ENCODE measurements around the gene GPR63.
"Not testable (repeated sequence)": the region's sequence is repeated elsewhere in the genome, so short reads cannot be mapped to it uniquely, and the experiment has no call there.

GPR63 gene, protein sequence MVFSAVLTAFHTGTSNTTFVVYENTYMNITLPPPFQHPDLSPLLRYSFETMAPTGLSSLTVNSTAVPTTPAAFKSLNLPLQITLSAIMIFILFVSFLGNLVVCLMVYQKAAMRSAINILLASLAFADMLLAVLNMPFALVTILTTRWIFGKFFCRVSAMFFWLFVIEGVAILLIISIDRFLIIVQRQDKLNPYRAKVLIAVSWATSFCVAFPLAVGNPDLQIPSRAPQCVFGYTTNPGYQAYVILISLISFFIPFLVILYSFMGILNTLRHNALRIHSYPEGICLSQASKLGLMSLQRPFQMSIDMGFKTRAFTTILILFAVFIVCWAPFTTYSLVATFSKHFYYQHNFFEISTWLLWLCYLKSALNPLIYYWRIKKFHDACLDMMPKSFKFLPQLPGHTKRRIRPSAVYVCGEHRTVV

DNA sequence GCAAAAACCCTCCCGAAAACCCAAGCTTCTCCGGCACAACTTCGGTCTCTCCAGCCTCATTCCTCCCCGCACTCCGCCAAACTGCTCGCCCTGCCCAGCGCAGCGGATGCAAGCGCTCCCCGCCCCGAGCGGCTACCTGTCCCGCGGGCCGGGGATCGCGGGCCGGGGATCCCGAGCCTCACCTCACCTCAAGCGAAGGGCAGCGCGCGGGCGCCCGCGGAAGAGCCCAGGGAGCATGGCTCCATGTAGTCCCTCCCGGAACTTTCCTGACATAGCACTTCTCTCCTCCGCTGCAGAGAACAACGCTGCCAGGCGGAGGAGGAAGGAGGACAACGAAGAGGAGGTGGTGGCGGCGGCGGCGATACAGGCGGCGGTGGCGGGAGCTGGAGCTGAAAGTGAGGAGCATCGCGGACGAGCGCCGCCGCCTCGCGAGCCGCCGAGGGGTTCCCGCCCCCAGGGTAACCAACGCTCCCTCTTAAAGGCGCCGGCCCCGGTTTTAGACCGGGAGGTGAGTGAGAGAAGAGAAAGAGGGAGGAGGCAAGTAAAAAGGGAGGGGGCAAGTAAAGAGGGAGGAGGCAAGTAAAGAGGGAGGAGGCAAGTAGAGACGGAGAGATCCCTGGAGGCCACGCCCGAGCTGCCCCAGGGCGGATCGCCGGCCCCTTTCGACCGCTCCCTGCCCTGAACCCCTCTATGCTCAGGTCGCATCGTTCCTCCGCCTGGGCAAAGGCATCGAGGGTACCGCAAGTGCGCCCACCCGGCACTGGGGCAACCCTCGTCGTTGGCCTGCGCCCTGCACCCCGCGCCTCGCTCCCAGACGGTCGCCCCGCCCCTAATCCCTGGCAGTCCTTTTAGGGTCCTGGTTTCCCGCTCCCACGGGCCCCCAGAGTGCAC is at the start of gene GPR63:
Gene GPR63, minus strand, starts transcription at position 397 of the 891 bp plus-strand sequence. CDS start 37,746 bp downstream, outside the sequence.
- H3K4me3 ChIP-seq (ENCODE audit: low read depth, low read length) = peak within 1 kb of the TSS; percentile 88
- H3K27ac ChIP-seq (ENCODE audit: low read depth, low read length) = peak within 1 kb of the TSS; percentile 61; the same call in 1 of the 2 replicates
- peaks cover 17% of the 10 kb centered on the region for H3K27me3 ChIP-seq (ENCODE audit: control insufficient read depth, insufficient read depth, low read length)

GRCh38 chr6:96886519-96886918 is 49.2 kb upstream of the GPR63 start:
- H3K9me3 ChIP-seq (ENCODE audit: control insufficient read depth, insufficient read depth, low read depth, low read length) = no peaks in the 10 kb centered on the region
- H3K27me3 ChIP-seq (ENCODE audit: control insufficient read depth, insufficient read depth, low read length) = no peaks in the 10 kb centered on the region
- H3K27ac ChIP-seq (ENCODE audit: low read depth, low read length) = no peak overlapping the region
- H3K4me3 ChIP-seq (ENCODE audit: low read depth, low read length) = no peak overlapping the region
- H3K36me3 ChIP-seq (ENCODE audit: control insufficient read depth, insufficient read depth, low read length) = peaks cover 12% of the 10 kb centered on the region
- H3K9ac ChIP-seq (ENCODE audit: low read length) = no peak overlapping the region
- 0 out of 2 replicates have a peak, but pooled peaks cover 4% of the 10 kb centered on the region for H3K4me1 ChIP-seq (ENCODE audit: control insufficient read depth, insufficient read depth, low read length)

More for the DNA sequence above, at the start of gene GPR63:
- peaks cover 15% of the 10 kb centered on the region for H3K4me1 ChIP-seq (ENCODE audit: control insufficient read depth, insufficient read depth, low read length)
- peak within 1 kb of the TSS; percentile 76 for H3K9ac ChIP-seq (ENCODE audit: low read length)
- no peaks in the 10 kb centered on the region for H3K9me3 ChIP-seq (ENCODE audit: control insufficient read depth, insufficient read depth, low read depth, low read length)
- H3K36me3 ChIP-seq (ENCODE audit: control insufficient read depth, insufficient read depth, low read length) = no peaks in the 10 kb centered on the region

DNA sequence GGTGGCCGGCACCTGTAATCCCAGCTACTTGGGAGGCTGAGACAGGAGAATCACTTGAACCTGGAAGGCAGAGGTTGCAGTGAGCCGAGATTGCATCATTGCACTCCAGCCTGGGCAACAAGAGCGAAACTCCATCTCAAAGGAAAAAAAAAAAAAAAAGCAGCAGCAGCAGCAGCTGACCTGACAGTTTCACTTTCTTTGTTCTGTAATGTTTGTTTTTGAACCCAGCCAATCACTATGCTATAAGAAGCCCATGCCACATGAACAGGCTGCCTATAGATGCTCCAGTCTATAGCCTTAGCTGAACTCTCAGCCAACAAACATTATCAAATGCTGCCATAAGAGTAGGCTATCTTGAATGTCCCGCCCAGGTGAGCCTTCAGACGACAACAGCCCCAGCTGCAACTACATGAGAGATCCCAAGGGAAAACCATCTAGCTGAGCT is 47.9 kb upstream of the GPR63 start:
- not testable (repeated sequence) for H3K9me3 ChIP-seq (ENCODE audit: control insufficient read depth, insufficient read depth, low read depth, low read length); H3K4me3 ChIP-seq (ENCODE audit: low read depth, low read length); H3K4me1 ChIP-seq (ENCODE audit: control insufficient read depth, insufficient read depth, low read length); H3K36me3 ChIP-seq (ENCODE audit: control insufficient read depth, insufficient read depth, low read length); H3K27ac ChIP-seq (ENCODE audit: low read depth, low read length); H3K9ac ChIP-seq (ENCODE audit: low read length); H3K27me3 ChIP-seq (ENCODE audit: control insufficient read depth, insufficient read depth, low read length)

- H3K9ac ChIP-seq (ENCODE audit: low read length) = no peak overlapping the region
- H3K4me1 ChIP-seq (ENCODE audit: control insufficient read depth, insufficient read depth, low read length) = no peaks in the 10 kb centered on the region
- no peak overlapping the region for H3K4me3 ChIP-seq (ENCODE audit: low read depth, low read length)
- no peaks in the 10 kb centered on the region for H3K36me3 ChIP-seq (ENCODE audit: control insufficient read depth, insufficient read depth, low read length)
- no peaks in the 10 kb centered on the region for H3K9me3 ChIP-seq (ENCODE audit: control insufficient read depth, insufficient read depth, low read depth, low read length)
- H3K27me3 ChIP-seq (ENCODE audit: control insufficient read depth, insufficient read depth, low read length) = no peaks in the 10 kb centered on the region
- H3K27ac ChIP-seq (ENCODE audit: low read depth, low read length) = no peak overlapping the region
These were observed 40.9 kb upstream of the GPR63 start for GRCh38 chr6:96878143-96878542.

- H3K27ac ChIP-seq (ENCODE audit: low read depth, low read length) = no peak overlapping the region
- no peaks in the 10 kb centered on the region for H3K27me3 ChIP-seq (ENCODE audit: control insufficient read depth, insufficient read depth, low read length)
- no peaks in the 10 kb centered on the region for H3K9me3 ChIP-seq (ENCODE audit: control insufficient read depth, insufficient read depth, low read depth, low read length)
- H3K4me3 ChIP-seq (ENCODE audit: low read depth, low read length) = no peak overlapping the region
- H3K4me1 ChIP-seq (ENCODE audit: control insufficient read depth, insufficient read depth, low read length) = no peaks in the 10 kb centered on the region
- H3K9ac ChIP-seq (ENCODE audit: low read length) = no peak overlapping the region
- H3K36me3 ChIP-seq (ENCODE audit: control insufficient read depth, insufficient read depth, low read length) = no peaks in the 10 kb centered on the region
These were observed 39.7 kb upstream of the GPR63 start for GRCh38 chr6:96876886-96877545.

GRCh38 chr6:96872976-96873375 is 35.7 kb upstream of the GPR63 start:
- Histone ChIP-seq H3K27ac (ENCODE audit: low read depth, low read length) (no peak overlapping the region), H3K36me3 (ENCODE audit: control insufficient read depth, insufficient read depth, low read length) (no peaks in the 10 kb centered on the region), H3K4me3 (ENCODE audit: low read depth, low read length) (no peak overlapping the region), H3K9me3 (ENCODE audit: control insufficient read depth, insufficient read depth, low read depth, low read length) (no peaks in the 10 kb centered on the region), H3K27me3 (ENCODE audit: control insufficient read depth, insufficient read depth, low read length) (no peaks in the 10 kb centered on the region), H3K9ac (ENCODE audit: low read length) (no peak overlapping the region), H3K4me1 (ENCODE audit: control insufficient read depth, insufficient read depth, low read length) (no peaks in the 10 kb centered on the region)

DNA sequence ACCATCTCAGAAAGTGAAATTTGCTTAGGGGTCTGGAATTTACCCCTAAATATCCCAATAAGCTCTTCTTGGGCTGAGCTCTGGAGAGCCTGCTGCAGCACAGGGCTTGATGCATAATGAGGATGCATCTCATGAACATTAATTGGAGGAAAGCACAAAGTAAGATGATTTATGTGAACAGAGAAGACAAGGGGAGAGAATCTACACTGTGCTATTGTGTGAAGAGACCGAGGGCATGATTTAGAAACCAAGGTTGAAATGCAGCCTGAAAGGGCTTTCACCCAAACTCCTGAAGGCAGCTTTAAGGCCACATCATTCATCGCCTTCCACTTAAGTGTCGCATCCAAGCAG is 27.8 kb upstream of the GPR63 start:
- no peak overlapping the region for H3K4me3 ChIP-seq (ENCODE audit: low read depth, low read length)
- H3K9me3 ChIP-seq (ENCODE audit: control insufficient read depth, insufficient read depth, low read depth, low read length) = peaks cover 9% of the 10 kb centered on the region
- no peaks in the 10 kb centered on the region for H3K4me1 ChIP-seq (ENCODE audit: control insufficient read depth, insufficient read depth, low read length)
- no peaks in the 10 kb centered on the region for H3K27me3 ChIP-seq (ENCODE audit: control insufficient read depth, insufficient read depth, low read length)
- H3K9ac ChIP-seq (ENCODE audit: low read length) = no peak overlapping the region
- H3K27ac ChIP-seq (ENCODE audit: low read depth, low read length) = no peak overlapping the region
- no peaks in the 10 kb centered on the region for H3K36me3 ChIP-seq (ENCODE audit: control insufficient read depth, insufficient read depth, low read length)

GRCh38 chr6:96864216-96865054 is 27.2 kb upstream of the GPR63 start:
- no peak overlapping the region for H3K9ac ChIP-seq (ENCODE audit: low read length)
- no peaks in the 10 kb centered on the region for H3K36me3 ChIP-seq (ENCODE audit: control insufficient read depth, insufficient read depth, low read length)
- H3K4me1 ChIP-seq (ENCODE audit: control insufficient read depth, insufficient read depth, low read length) = no peaks in the 10 kb centered on the region
- peaks cover 13% of the 10 kb centered on the region for H3K9me3 ChIP-seq (ENCODE audit: control insufficient read depth, insufficient read depth, low read depth, low read length)
- H3K4me3 ChIP-seq (ENCODE audit: low read depth, low read length) = no peak overlapping the region
- H3K27me3 ChIP-seq (ENCODE audit: control insufficient read depth, insufficient read depth, low read length) = no peaks in the 10 kb centered on the region
- H3K27ac ChIP-seq (ENCODE audit: low read depth, low read length) = no peak overlapping the region

- Histone ChIP-seq H3K36me3 (ENCODE audit: control insufficient read depth, insufficient read depth, low read length) (no peaks in the 10 kb centered on the region), H3K27me3 (ENCODE audit: control insufficient read depth, insufficient read depth, low read length) (no peaks in the 10 kb centered on the region), H3K9me3 (ENCODE audit: control insufficient read depth, insufficient read depth, low read depth, low read length) (peaks cover 13% of the 10 kb centered on the region), H3K9ac (ENCODE audit: low read length) (no peak overlapping the region), H3K4me1 (ENCODE audit: control insufficient read depth, insufficient read depth, low read length) (no peaks in the 10 kb centered on the region), H3K4me3 (ENCODE audit: low read depth, low read length) (no peak overlapping the region), H3K27ac (ENCODE audit: low read depth, low read length) (no peak overlapping the region)
These were observed 25.3 kb upstream of the GPR63 start for GRCh38 chr6:96862560-96862959.

DNA sequence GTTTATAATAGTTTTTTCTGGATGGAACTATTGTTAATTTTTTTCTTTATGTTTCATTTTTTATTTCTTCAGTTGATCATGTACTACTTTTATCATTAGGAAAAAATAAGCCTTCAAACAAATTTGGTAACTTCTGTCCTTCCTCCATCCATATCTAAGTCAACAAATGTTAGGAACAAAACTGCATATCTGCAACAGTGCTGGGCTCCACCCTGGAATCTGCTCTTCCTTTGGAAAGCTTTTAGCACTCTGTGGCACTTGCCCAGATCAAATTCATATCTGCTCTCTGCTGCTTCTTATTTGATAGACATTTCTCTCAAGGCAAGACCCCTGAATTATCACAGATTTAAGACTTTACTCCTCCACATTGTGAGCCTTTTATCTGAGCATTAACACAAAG is 24.3 kb upstream of the GPR63 start:
- no peak overlapping the region for H3K9ac ChIP-seq (ENCODE audit: low read length)
- H3K4me3 ChIP-seq (ENCODE audit: low read depth, low read length) = no peak overlapping the region
- no peaks in the 10 kb centered on the region for H3K27me3 ChIP-seq (ENCODE audit: control insufficient read depth, insufficient read depth, low read length)
- H3K27ac ChIP-seq (ENCODE audit: low read depth, low read length) = no peak overlapping the region
- H3K36me3 ChIP-seq (ENCODE audit: control insufficient read depth, insufficient read depth, low read length) = no peaks in the 10 kb centered on the region
- no peaks in the 10 kb centered on the region for H3K4me1 ChIP-seq (ENCODE audit: control insufficient read depth, insufficient read depth, low read length)
- H3K9me3 ChIP-seq (ENCODE audit: control insufficient read depth, insufficient read depth, low read depth, low read length) = peaks cover 13% of the 10 kb centered on the region

Data from HUES6 (cell line).